ENCODE results near the gene SLC43A1. TPM values are rescaled to one million over a fixed set of nuclear protein-coding genes. Genes with fewer than 3 reads are reported as not detected.
A peak's percentile ranks its signal among the peaks of the same experiment; 100 is the strongest.

The SLC43A1 gene
- total RNA-seq, 1 donor from 2014 or later, result 3.6 TPM

GRCh38 chr11:57549983-57550382 is 34.5 kb upstream of the SLC43A1 start:
- no peak overlapping the region for H3K4me3 ChIP-seq (ENCODE audit: low read depth, low read length)
- no peak for TF ChIP-seq CTCF (conservative IDR thresholded peaks at IDR 0.05; ENCODE audit: low read depth, low read length)
- DNase-seq (ENCODE audit: low read depth), result no peak

GRCh38 chr11:57547854-57548377 is 32.4 kb upstream of the SLC43A1 start:
- no peak for DNase-seq (ENCODE audit: low read depth)
- no peak for TF ChIP-seq CTCF (conservative IDR thresholded peaks at IDR 0.05; ENCODE audit: low read depth, low read length)
- H3K4me3 ChIP-seq (ENCODE audit: low read depth, low read length), result no peak overlapping the region

GRCh38 chr11:57546869-57547475 is 31.5 kb upstream of the SLC43A1 start:
- H3K4me3 ChIP-seq (ENCODE audit: low read depth, low read length), result no peak overlapping the region
- no peak for DNase-seq (ENCODE audit: low read depth)
- TF ChIP-seq CTCF (conservative IDR thresholded peaks at IDR 0.05; ENCODE audit: low read depth, low read length), result peak; percentile 36

- no peak overlapping the region for H3K4me3 ChIP-seq (ENCODE audit: low read depth, low read length)
- TF ChIP-seq CTCF (conservative IDR thresholded peaks at IDR 0.05; ENCODE audit: low read depth, low read length), result no peak
- DNase-seq (ENCODE audit: low read depth), result no peak
These were observed 30.9 kb upstream of the SLC43A1 start for GRCh38 chr11:57546451-57546850.

GRCh38 chr11:57545883-57546282 is 30.4 kb upstream of the SLC43A1 start:
- DNase-seq (ENCODE audit: low read depth), result no peak
- H3K4me3 ChIP-seq (ENCODE audit: low read depth, low read length), result no peak overlapping the region
- no peak for TF ChIP-seq CTCF (conservative IDR thresholded peaks at IDR 0.05; ENCODE audit: low read depth, low read length)

GRCh38 chr11:57544566-57544965 is 29.1 kb upstream of the SLC43A1 start:
- TF ChIP-seq CTCF (conservative IDR thresholded peaks at IDR 0.05; ENCODE audit: low read depth, low read length), result no peak
- no peak for DNase-seq (ENCODE audit: low read depth)
- H3K4me3 ChIP-seq (ENCODE audit: low read depth, low read length), result no peak overlapping the region

GRCh38 chr11:57543593-57543992 is 28.1 kb upstream of the SLC43A1 start:
- no peak overlapping the region for H3K4me3 ChIP-seq (ENCODE audit: low read depth, low read length)
- no peak for TF ChIP-seq CTCF (conservative IDR thresholded peaks at IDR 0.05; ENCODE audit: low read depth, low read length)
- DNase-seq (ENCODE audit: low read depth), result no peak
